Measurements from ENCODE around the gene P2RX3. TPM values are rescaled to one million over a fixed set of nuclear protein-coding genes. Genes with fewer than 3 reads are reported as not detected.

P2RX3 gene
- total and polyA plus RNA-seq, 2 of the 8 experiments (the other 6 are each of a cell fraction or from before 2014, with no cell fraction given) = 0.45 to 0.47 TPM

- Histone ChIP-seq H3K36me3 (ENCODE audit: control insufficient read depth in 2 of 4, insufficient read depth in 4 of 4, low read length in 3 of 4) (no peaks in the 10 kb centered on the region), H3K4me2 (ENCODE audit: insufficient read depth in 1 of 2, low read depth in 2 of 2, low read length in 2 of 2) (no peak overlapping the region), H3K9ac (replicated peaks in 1 of 4; ENCODE audit: extremely low read depth in 1 of 4, low read depth in 3 of 4, low read length in 3 of 4) (no peak overlapping the region), H3K79me2 (ENCODE audit: control insufficient read depth in 1 of 2, insufficient read depth in 2 of 2, low read length in 2 of 2) (no peaks in the 10 kb centered on the region), H2AK5ac (ENCODE audit: low read depth, low read length) (no peak overlapping the region), H3K23ac (ENCODE audit: insufficient read length) (no peak overlapping the region), H2BK5ac (ENCODE audit: low read depth, low read length) (no peak overlapping the region), H3K4me1 (replicated peaks in 1 of 4; ENCODE audit: control insufficient read depth in 3 of 4, insufficient read depth in 4 of 4, low read length in 3 of 4) (no peaks in the 10 kb centered on the region; a peak in 1 of 7 replicates), H3K18ac (ENCODE audit: extremely low read depth, low read length) (no peak overlapping the region), H3K56ac (replicated peaks; ENCODE audit: insufficient read length, low read depth, low read length) (no peak overlapping the region), H3K4me3 (ENCODE audit: extremely low read depth in 1 of 4, insufficient read depth in 2 of 4, low read depth in 3 of 4, low read length in 4 of 4) (no peak overlapping the region), H3K27ac (ENCODE audit: low read depth, low read length) (no peak overlapping the region), H2BK20ac (ENCODE audit: low read length) (no peak overlapping the region), H2BK12ac (ENCODE audit: low read depth, low read length) (no peak overlapping the region), H2AFZ (ENCODE audit: low read length) (no peak overlapping the region), H3K23me2 (ENCODE audit: low read depth, low read length) (peaks cover 4% of the 10 kb centered on the region; the same call in 1 of the 2 replicates), H3K4ac (replicated peaks; ENCODE audit: insufficient read length, low read depth, low read length) (no peak overlapping the region), H2BK15ac (ENCODE audit: low read length) (no peak overlapping the region), H3K27me3 (replicated peaks in 1 of 4; ENCODE audit: control insufficient read depth in 3 of 4, extremely low read depth in 1 of 4, insufficient read depth in 3 of 4, low read length in 3 of 4) (peaks cover 0 to 2% (median 0%) of the 10 kb centered on the region in 4 experiments; a peak in 3 of 7 replicates), H4K91ac (replicated peaks; ENCODE audit: insufficient read length, low read length) (no peak overlapping the region), H2BK120ac (replicated peaks; ENCODE audit: low read depth, low read length) (no peak overlapping the region), H3K14ac (ENCODE audit: insufficient read length) (no peak overlapping the region), H4K8ac (ENCODE audit: extremely low read depth, insufficient read depth, low read length) (no peak overlapping the region), H4K5ac (ENCODE audit: insufficient read length, low read depth, low read length) (no peak overlapping the region), H3K9me3 (ENCODE audit: insufficient read depth in 2 of 2, low read depth in 1 of 2, low read length in 1 of 2) (no peaks in the 10 kb centered on the region), H3K79me1 (ENCODE audit: low read depth, low read length) (no peaks in the 10 kb centered on the region), H4K20me1 (replicated peaks in 1 of 2; ENCODE audit: control insufficient read depth in 1 of 2, insufficient read depth in 2 of 2, low read length in 2 of 2) (no peaks in the 10 kb centered on the region)
- DNase-seq (ENCODE audit: low read depth in 1 of 2, low spot score in 2 of 2) (no peak), FAIRE-seq (no peak)
- POLR2A ChIA-PET (ENCODE audit: partially characterized antibody) = interaction anchor here (1.2 kb wide), 2 partner anchors 9 to 20 kb away, joined by 3 to 4 read pairs; no protein-coding TSS in a partner anchor
- CTCF ChIA-PET (ENCODE audit: partially characterized antibody) = interaction anchor here (0.7 to 2.0 kb wide), 5 partner anchors 8 to 105 kb away, joined by 3 to 8 read pairs (median 6); no protein-coding TSS in a partner anchor
- WGBS, 2 experiments (ENCODE audit: extremely low coverage in 1 of 2, insufficient coverage in 1 of 2, insufficient read length in 1 of 2, insufficient replicate concordance in 2 of 2, low coverage in 1 of 2, low lambda C conversion rate in 2 of 2, missing lambda C conversion rate in 1 of 2) = 88% methylated on average over 3 of the region's 3 CpGs; no CpG with 5 or more reads in 1 of the 2 experiments
- TF ChIP-seq POLR2A (IDR thresholded peaks at IDR 0.05; ENCODE audit: control extremely low read depth in 1 of 2, low read depth in 2 of 2, low read length in 2 of 2) (no peak), RFX5 (IDR thresholded peaks at IDR 0.05; ENCODE audit: borderline replicate concordance, low read depth, low read length) (no peak), E2F6 (IDR thresholded peaks at IDR 0.05) (no peak), CBX8 (IDR thresholded peaks at IDR 0.05; ENCODE audit: borderline replicate concordance, low read depth, low read length) (no peak), TBP (IDR thresholded peaks at IDR 0.05; ENCODE audit: low read depth, low read length) (no peak), FOSL1 (IDR thresholded peaks at IDR 0.05; ENCODE audit: insufficient read depth, low read depth, low read length) (no peak), ASH2L (IDR thresholded peaks at IDR 0.05; ENCODE audit: low read length) (no peak), CBX5 (IDR thresholded peaks at IDR 0.05; ENCODE audit: low read depth, low read length) (no peak), SIRT6 (IDR thresholded peaks at IDR 0.05; ENCODE audit: low read length) (no peak), GTF2F1 (IDR thresholded peaks at IDR 0.05; ENCODE audit: borderline replicate concordance, low read depth, low read length) (no peak), HDAC2 (IDR thresholded peaks at IDR 0.05; ENCODE audit: borderline replicate concordance in 1 of 2, low read depth in 2 of 2, low read length in 2 of 2) (no peak), TCF12 (IDR thresholded peaks at IDR 0.05; ENCODE audit: low read depth, low read length) (no peak), YY1 (IDR thresholded peaks at IDR 0.05; ENCODE audit: low read depth, low read length) (no peak), JUN (IDR thresholded peaks at IDR 0.05; ENCODE audit: low read depth, low read length) (no peak), TAF7 (optimal IDR thresholded peaks at IDR 0.05; ENCODE audit: borderline replicate concordance, low read depth, low read length) (no peak)
These were observed 35.0 kb downstream of the P2RX3 start for GRCh38 chr11:57373146-57373545.

Measured in H1 (cell line).